K562 (cell line): ENCODE measurements around the gene DCTN1.

Source experiments
- ARNT ChIP-seq, 2 experiments: fragments of 450-650 bp; IDR thresholded peaks; 2 replicates each; pipeline ENCODE4 v1.6.1; 2016; ENCODE audit warnings: mild to moderate bottlenecking in 1 of 2
- BRF1 ChIP-seq: IDR thresholded peaks from 3 replicates; pipeline ENCODE4 v1.6.1; 2011; ENCODE audit warnings: borderline replicate concordance, mild to moderate bottlenecking; ENCODE audit not compliant: insufficient read length; ENCODE audit errors: extremely low read depth
- EZH2 ChIP-seq: IDR thresholded peaks from 2 replicates; pipeline ENCODE4 v1.6.1; 2012; ENCODE audit warnings: low read depth, mild to moderate bottlenecking, inconsistent platforms, low read length, borderline replicate concordance
- MEF2D ChIP-seq: conservative IDR thresholded peaks from 2 replicates; pipeline ENCODE4 v1.6.1; 2016; ENCODE audit warnings: low read depth, missing genetic modification characterization, missing compliant biosample characterization
- NR2C2 ChIP-seq, 2 experiments: fragments of 200-800 bp in 1 of 2; sonication (Bioruptor generic) in 1 of 2; sonication (generic) in 1 of 2; formaldehyde crosslinking in 1 of 2; IDR thresholded peaks; 2 replicates each; pipeline versions ENCODE4 v1.6.1 to v1.8.0; 2016 to 2022; ENCODE audit warnings: mild to moderate bottlenecking in 1 of 2, missing compliant biosample characterization in 1 of 2, missing genetic modification characterization in 1 of 2, missing genetic modification reagents in 1 of 2
- SMARCA5 ChIP-seq: fragments of 450-650 bp; IDR thresholded peaks from 2 replicates; pipeline ENCODE4 v1.6.1; 2016
- ZBED1 ChIP-seq: IDR thresholded peaks from 2 replicates; pipeline ENCODE4 v1.6.1; 2014
- ZNF121 ChIP-seq: sonication (generic); formaldehyde crosslinking; conservative IDR thresholded peaks from 2 replicates; pipeline ENCODE4 v1.8.0; 2022; ENCODE audit warnings: missing genetic modification reagents
- ZNF24 ChIP-seq: fragments of 450-650 bp; IDR thresholded peaks from 2 replicates; pipeline ENCODE4 v1.6.1; 2016
- ZNF589 ChIP-seq: fragments of 200-800 bp; sonication (Bioruptor generic); IDR thresholded peaks from 2 replicates; pipeline ENCODE4 v1.6.1; 2016; ENCODE audit warnings: low read depth, missing genetic modification characterization, missing compliant biosample characterization
- TF ChIP-seq, protein P1 (sequence below): sonication (generic); formaldehyde crosslinking; IDR thresholded peaks from 2 replicates; pipeline ENCODE4 v1.8.1; 2023; ENCODE audit warnings: mild to moderate bottlenecking, missing genetic modification reagents
- TF ChIP-seq, protein P2 (sequence below), 2 experiments: fragments of 450-650 bp; IDR thresholded peaks; 2 replicates each; pipeline ENCODE4 v1.6.1; 2016
- TF ChIP-seq, protein P3 (sequence below), 2 experiments: fragments of 450-650 bp in 1 of 2; IDR thresholded peaks; 2 replicates each; pipeline ENCODE4 v1.6.1; 2011 to 2017; ENCODE audit warnings: low read depth in 2 of 2, antibody characterized with exemption in 1 of 2, borderline replicate concordance in 1 of 2, low read length in 1 of 2, mild to moderate bottlenecking in 1 of 2, mixed read lengths in 1 of 2; ENCODE audit not compliant: control insufficient read depth in 1 of 2
- TF ChIP-seq, protein P4 (sequence below): fragments of 250-450 bp; sonication (Bioruptor Pico); IDR thresholded peaks from 2 replicates; pipeline ENCODE4 v1.8.0; 2022; ENCODE audit warnings: inconsistent platforms

DNA sequence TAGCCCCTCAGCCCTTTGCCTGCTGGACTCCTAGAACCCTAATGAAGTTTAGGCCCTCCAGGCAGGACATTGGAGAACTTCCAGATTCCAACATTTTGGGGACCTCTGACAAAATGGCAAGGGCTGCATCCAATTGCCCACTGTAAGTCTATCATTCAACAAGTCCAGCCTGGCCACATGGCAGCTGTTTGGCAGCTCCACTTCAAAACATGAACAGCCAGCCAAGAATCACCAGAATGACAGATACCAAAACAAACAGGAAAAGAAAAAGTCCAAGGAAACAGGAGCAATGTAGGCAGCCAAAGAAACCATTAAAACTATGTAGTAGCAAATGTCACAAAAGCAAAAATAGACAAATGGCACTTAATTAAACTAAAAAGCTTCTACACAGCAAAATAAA is 62.4 kb downstream of the DCTN1 start:
- TF ChIP-seq EZH2 (no peak), NR2C2 (CRISPR knock-in tag; IDR thresholded peaks at IDR 0.05) (no peak), NR2C2 (tag; IDR thresholded peaks at IDR 0.05) (no peak), ZNF589 (CRISPR knock-in tag) (no peak), SMARCA5 (no peak), ZNF24 (no peak), BRF1 (no peak), MEF2D (no peak), ZBED1 (no peak), ARNT (IDR thresholded peaks at IDR 0.05) (no peak), ZNF121 (CRISPR knock-in tag) (no peak)
- TF ChIP-seq, protein P1, sequence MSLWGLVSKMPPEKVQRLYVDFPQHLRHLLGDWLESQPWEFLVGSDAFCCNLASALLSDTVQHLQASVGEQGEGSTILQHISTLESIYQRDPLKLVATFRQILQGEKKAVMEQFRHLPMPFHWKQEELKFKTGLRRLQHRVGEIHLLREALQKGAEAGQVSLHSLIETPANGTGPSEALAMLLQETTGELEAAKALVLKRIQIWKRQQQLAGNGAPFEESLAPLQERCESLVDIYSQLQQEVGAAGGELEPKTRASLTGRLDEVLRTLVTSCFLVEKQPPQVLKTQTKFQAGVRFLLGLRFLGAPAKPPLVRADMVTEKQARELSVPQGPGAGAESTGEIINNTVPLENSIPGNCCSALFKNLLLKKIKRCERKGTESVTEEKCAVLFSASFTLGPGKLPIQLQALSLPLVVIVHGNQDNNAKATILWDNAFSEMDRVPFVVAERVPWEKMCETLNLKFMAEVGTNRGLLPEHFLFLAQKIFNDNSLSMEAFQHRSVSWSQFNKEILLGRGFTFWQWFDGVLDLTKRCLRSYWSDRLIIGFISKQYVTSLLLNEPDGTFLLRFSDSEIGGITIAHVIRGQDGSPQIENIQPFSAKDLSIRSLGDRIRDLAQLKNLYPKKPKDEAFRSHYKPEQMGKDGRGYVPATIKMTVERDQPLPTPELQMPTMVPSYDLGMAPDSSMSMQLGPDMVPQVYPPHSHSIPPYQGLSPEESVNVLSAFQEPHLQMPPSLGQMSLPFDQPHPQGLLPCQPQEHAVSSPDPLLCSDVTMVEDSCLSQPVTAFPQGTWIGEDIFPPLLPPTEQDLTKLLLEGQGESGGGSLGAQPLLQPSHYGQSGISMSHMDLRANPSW (CRISPR knock-in tag), result no peak
- TF ChIP-seq, protein P2, sequence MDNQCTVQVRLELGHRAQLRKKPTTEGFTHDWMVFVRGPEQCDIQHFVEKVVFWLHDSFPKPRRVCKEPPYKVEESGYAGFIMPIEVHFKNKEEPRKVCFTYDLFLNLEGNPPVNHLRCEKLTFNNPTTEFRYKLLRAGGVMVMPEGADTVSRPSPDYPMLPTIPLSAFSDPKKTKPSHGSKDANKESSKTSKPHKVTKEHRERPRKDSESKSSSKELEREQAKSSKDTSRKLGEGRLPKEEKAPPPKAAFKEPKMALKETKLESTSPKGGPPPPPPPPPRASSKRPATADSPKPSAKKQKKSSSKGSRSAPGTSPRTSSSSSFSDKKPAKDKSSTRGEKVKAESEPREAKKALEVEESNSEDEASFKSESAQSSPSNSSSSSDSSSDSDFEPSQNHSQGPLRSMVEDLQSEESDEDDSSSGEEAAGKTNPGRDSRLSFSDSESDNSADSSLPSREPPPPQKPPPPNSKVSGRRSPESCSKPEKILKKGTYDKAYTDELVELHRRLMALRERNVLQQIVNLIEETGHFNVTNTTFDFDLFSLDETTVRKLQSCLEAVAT (IDR thresholded peaks at IDR 0.05), result no peak
- TF ChIP-seq, protein P3, sequence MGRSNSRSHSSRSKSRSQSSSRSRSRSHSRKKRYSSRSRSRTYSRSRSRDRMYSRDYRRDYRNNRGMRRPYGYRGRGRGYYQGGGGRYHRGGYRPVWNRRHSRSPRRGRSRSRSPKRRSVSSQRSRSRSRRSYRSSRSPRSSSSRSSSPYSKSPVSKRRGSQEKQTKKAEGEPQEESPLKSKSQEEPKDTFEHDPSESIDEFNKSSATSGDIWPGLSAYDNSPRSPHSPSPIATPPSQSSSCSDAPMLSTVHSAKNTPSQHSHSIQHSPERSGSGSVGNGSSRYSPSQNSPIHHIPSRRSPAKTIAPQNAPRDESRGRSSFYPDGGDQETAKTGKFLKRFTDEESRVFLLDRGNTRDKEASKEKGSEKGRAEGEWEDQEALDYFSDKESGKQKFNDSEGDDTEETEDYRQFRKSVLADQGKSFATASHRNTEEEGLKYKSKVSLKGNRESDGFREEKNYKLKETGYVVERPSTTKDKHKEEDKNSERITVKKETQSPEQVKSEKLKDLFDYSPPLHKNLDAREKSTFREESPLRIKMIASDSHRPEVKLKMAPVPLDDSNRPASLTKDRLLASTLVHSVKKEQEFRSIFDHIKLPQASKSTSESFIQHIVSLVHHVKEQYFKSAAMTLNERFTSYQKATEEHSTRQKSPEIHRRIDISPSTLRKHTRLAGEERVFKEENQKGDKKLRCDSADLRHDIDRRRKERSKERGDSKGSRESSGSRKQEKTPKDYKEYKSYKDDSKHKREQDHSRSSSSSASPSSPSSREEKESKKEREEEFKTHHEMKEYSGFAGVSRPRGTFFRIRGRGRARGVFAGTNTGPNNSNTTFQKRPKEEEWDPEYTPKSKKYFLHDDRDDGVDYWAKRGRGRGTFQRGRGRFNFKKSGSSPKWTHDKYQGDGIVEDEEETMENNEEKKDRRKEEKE (IDR thresholded peaks at IDR 0.05; ENCODE audit: borderline replicate concordance in 1 of 2, control insufficient read depth in 1 of 2, low read depth in 2 of 2, low read length in 1 of 2), result no peak
- TF ChIP-seq, protein P4, sequence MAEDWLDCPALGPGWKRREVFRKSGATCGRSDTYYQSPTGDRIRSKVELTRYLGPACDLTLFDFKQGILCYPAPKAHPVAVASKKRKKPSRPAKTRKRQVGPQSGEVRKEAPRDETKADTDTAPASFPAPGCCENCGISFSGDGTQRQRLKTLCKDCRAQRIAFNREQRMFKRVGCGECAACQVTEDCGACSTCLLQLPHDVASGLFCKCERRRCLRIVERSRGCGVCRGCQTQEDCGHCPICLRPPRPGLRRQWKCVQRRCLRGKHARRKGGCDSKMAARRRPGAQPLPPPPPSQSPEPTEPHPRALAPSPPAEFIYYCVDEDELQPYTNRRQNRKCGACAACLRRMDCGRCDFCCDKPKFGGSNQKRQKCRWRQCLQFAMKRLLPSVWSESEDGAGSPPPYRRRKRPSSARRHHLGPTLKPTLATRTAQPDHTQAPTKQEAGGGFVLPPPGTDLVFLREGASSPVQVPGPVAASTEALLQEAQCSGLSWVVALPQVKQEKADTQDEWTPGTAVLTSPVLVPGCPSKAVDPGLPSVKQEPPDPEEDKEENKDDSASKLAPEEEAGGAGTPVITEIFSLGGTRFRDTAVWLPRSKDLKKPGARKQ (CRISPR knock-in tag), result no peak
